HS-27A (cell line): ENCODE results near the gene ADCK1.
"Not testable (repeated sequence)": the region's sequence is repeated elsewhere in the genome, so short reads cannot be mapped to it uniquely, and the experiment has no call there.

ENCODE experiments used
- DNase-seq: peaks from one replicate; pipeline ENCODE4 v3.0.0-alpha.2; 2012; ENCODE audit warnings: low read depth, missing footprints

ADCK1 gene

DNA sequence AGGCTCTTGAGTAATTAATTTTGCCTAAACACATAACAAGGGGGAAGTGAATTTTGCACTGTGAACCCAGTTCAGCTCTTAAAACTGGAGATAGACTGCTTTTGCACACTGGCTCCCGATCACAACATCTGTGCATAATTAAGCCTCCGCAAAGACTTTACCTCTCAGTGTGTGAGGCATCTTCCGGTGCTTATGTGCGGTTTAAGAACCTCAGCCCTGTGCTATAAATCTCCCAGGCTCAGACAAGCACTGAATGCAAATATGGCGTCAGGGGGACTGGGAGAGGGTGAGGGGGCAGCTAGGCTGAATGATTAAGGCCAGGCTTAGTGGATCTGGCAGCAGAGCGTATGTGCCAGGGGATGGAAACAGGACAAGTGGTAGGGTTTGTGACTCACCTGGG, 103.3 kb downstream of the ADCK1 start:
- no peak for DNase-seq

DNA sequence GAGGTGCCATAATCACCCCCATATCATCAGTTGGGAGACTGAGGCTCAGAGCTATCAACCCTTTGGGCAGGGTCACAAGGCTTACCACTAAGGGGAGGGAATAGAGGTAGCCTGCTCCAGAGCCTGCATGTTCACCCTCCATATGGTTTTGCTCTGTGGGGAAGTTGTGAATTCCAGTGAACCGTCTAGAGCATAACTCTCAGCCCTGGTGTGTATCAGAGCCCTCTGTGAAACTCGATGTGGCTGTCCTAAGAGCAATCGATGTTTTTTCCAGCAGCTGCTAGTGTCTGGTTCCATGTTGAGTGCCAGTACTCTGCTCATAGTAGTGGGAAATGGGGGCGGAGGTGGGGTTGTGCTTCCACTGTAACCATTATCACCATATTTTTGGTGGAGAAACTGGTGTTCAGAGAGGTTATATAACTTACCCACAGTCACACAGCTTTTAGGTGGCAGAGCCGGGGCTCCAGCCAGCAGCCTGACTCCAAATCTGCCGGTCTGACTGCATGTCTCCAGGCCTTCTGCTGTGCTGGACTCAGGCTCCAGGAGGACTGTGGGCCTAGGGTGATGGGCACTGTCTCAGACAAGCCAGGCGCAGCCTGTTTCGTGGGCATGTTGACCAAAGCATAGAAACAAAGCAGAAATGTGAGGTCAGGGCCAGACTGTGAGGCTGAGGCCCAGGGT, 104.2 kb downstream of the ADCK1 start:
- DNase-seq, result no peak

DNA sequence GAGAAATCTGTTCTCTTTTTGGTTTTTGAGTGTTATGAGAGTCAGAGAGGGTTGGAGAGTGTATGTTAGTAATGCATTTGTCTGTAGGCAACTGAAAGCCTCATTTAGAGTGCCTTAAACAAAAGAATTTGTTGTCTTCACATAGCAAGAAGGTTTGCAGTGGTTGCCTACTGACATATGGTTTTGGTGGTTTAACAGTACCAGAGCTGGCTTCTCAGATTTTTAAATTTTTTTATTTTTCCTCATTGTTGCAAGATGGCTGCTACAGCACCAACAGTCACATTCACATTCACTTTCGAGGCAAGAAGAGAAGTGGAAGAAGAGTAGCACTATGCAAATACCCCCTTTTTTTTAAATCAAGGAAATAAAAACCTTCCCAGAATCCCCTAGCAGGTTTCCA, 106.5 kb downstream of the ADCK1 start:
- no peak for DNase-seq

DNA sequence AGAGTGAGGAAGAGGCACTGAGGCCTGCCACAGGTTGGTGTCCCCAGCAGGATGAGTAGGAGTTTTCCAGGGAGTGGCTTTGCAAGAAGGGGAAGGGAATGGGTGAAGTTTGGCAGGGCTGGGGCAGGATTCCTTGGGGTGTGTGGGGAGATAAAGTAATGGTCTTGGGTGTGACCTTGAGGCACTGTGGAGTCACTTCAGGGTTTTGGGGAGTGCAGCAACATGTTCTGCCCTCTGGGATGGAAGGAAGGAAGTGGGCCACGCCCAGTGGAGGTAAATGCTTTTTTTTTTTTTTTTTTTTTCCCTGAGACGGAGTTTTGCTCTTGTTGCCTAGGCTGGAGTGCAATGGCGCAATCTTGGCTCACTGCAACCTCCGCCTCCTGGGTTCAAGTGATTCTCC, 108.9 kb downstream of the ADCK1 start:
- no peak for DNase-seq

DNA sequence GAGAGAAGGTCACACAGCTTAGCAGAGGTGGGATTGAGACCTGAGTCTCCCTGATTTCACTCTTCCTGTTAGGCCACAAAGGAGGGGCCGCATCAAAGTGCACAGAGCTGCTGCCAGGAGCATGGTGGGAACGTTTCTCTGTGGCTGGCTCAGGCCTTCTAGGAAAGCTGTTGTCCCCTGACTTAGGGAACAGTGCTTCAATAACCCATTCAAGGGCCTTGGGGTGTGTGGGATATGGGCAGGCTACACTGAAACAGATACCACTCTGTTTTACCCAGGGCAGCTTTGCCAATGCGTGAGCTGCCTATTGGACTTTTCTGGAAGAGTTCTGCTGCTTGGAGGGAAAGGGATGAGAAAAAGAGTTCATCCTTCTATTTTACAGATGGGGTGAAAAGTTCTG, 110.0 kb downstream of the ADCK1 start:
- no peak for DNase-seq

DNA sequence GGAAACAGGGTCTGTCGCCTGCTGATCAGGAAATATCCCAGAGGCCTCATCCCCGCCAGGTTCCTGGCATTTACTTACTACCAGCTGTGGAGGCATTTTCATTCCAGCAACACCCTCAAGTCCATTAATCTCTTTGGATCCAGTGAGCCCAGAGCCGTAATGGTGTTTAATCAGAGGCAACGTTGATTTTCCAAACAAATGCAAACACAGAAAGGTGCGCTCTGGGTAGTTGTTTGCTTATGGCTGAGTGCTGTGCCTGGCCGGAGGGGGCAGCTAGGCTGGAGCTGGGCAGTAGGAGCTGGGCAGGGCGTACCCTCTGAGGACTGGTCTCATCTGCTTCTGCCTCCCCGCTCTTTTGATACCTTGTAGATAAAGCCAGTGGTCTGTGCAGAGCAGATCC, 110.6 kb downstream of the ADCK1 start:
- no peak for DNase-seq

DNA sequence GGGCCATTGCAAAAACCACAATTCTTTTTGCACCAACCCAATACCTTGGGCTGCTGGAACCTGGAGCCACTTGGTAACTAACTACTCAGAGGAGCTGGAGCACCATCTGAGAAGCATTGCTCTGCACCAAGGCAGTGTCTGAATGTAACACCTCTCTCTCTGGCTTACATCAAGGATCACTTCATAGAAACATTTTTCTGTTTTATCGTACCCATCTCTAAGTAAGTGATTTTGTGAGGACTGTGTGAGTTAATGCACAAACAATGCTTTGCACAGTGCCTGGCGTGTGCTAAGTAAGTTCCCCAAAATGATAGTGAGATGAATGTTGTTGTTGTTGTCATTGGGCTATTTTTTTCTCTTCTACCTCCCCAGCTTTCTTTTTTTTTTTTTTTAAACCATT, 111.4 kb downstream of the ADCK1 start:
- DNase-seq, result no peak

DNA sequence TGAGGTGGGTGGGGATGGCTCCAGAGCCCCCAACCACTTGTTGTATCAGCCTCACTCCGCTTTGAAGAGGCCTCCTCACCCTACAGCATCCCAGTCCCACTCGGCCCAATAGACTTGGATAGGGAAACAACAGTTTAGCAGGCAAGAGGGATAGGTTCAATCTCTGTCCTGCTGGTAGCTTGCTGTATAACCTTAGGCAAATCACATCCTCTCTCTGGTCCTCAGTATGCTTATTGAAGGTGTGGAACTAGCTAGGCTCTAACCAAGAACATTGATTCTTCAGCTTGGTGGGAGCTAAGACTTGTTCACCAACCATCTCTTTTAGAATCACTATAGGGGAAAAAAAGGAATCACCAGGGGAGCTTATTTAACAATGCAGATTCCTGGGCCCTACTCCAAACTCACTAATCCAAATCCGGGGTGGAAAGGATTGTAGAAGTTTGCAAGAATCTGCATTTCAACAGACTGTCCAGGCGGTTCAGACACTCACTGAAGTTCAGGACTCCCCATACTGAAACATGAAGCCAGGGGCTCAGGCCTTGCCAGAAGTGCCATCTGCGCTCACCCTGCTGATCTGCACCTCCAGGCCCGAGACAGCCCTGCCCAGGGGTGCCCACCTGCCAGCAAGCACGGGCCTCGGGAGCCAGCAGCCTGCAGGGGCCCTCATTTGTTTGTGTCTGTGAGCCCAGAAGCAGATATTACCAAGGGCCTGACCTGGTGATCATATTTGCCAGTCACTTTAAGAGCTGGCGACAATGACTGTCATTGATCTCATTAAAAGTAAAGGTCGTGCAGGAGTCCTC, 113.0 kb downstream of the ADCK1 start:
- DNase-seq, result no peak

DNA sequence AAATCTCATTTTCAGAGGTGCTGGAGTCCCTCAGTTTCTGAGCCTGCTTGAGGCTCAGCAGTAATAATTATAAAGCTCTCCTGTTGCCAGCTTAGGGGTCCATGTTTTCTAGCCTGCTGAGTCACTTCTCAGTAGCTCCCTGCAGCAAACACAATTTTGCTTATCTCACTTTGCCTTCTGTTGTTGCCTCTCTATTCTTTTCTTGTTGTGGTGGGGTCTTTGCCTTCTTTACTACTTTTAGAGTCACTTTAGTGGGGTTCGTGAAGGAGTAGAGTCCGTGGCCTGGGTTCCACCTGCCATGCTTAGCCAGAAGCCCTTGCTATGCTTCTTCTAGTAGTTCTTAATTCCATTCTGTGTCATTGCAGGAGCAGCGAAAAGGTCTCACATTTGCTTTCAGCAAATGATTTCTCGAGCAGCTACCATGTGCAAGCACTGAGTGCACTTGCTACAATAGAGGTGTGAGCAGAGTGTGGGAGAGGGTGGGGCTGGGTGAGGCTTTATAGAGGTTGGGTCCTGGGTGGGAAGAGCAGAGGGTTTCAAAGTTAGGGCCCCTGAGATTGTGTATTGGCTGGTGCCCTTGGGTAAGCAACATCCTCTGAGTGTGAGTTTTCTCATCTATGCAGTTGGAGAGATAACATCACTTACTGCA, 114.3 kb downstream of the ADCK1 start:
- DNase-seq, result no peak

DNA sequence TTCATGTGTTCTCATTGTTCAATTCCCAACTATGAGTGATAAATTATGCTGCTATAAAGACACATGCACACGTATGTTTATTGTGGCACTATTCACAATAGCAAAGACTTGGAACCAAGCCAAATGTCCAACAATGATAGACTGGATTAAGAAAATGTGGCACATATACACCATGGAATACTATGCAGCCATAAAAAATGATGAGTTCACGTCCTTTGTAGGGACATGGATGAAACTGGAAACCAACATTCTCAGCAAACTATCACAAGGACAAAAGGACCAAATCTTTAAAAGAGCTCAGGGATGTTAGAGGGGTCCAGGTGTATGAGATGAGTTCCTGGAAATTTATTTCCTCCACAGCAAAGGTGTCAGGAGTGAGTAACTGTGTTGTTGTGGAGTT, 115.5 kb downstream of the ADCK1 start:
- DNase-seq, result not testable (repeated sequence)

DNA sequence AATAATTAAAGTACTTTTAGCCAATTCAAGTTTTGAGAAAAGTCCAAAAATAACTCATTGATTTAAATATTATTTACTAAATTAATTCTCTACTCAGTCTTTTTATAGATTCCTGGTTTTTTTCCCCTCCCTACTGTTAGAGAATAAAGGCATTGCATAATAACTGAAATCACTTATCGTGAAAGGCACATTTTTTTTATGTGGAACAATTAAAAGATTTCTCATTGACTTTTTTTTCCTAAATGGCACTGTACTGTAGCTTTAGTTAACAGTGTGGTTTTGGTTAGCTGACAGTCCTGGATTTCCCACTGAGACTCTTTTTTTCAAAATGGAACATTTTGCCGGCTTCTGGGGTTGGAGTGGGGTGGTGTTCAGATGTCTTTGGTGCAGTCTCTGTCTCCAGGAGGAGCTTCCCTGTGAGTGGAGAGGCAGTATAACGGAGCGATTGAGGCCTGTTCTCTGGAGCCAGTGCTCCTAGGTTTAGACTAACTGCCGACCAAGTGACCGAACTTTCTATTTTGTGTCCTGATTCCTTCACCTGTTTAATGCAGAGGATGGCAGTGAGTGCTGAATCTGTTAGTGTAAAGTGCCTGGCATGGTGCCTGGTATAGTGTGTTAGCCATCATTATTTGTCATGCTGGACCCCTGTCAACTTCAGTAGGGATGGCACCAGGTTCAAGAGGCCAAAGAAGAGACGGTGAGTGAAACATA, 117.7 kb downstream of the ADCK1 start:
- no peak for DNase-seq

DNA sequence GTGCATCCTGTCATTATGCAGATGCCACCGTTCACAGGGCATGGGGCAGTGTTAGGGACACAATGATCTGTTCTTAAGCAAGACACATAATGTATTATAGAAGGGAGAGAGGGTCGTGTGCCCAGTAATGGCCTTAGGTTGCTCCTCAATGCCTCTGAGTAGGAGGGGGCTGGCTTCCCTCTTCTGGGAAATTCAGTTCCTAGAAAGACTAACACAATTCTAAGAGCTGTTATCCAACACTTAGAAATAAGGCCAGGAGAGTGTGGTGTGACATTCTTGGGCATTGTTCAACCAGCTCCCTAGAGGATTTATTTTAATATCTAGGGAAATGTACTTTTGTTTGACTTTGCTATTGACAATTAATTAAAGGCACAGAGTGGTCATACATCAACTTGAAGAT, 118.5 kb downstream of the ADCK1 start:
- DNase-seq, result no peak

DNA sequence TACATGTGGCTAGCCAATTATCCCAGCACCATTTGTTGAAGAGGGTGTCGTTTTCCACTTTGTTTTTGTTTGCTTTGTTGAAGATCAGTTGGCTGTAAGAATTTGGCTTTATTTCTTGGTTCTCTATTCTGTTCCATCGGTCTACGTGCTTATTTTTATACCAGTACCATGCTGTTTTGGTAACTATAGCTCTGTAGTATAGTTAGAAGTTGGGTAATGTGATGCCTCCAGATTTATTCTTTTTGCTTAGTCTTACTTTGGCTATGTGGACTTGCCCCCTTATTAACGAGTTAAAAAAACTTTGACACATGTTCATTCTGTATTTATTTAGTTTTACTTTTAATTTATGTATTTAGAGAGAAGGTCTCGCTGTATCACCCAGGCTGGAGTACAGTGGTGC, 120.4 kb downstream of the ADCK1 start:
- DNase-seq, result no peak

DNA sequence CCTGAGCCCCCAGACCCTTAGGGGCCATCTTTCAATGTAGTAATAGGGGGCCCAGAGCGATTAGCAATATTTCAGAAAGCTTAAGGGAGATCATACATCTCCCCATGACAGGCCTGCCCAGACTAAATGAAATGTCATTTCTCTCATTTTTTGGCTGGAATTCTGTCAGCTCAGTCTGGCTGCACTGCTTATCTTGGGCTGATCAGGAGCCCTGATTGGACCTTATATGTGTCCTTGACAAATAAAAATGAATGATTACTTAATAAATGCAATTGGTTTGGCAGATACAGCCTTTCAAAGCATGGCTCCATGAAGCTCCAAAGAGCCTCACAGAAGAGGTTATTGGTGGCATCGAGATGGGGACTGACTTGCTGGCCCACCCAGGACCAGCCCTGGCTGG, 121.9 kb downstream of the ADCK1 start:
- DNase-seq, result no peak

DNA sequence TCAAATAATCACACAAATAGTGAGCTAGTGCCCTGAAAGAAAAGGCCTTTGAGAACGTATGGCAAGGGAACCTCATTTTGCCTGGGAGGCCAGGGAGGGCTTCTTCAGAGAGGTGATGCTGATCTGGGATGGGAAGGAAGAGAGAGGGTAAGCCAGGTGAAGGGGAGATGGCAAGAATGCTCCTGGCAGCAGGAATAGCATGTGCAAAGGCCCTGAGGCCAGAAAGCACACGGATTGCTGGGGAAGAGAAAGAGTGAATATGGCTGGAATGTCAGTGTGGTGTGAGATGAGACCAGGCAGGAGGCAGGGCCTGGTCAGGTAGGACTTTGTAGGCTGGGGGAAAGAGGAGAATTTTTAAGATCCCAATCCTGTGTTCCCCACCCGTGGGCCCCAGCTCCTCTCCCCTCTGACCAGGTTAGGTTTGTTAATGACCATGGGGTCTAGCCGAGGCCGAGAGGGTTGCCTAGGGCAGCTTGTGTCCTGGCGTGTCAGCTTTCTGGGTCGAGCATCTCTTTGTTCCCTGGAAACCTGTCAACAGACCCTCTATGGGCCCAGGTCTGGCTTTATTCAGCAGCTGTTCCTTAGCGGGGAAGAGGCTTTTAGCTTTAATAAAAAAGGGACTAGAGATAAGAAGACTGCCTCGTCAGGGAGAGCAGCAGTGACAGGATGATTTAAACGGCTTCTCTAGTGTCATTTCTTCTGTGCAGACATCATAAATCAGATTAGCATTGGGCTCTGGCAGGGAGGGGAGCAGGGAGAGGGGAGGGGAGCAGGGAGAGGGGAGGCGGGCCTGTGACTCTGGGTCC, 123.4 kb downstream of the ADCK1 start:
- no peak for DNase-seq

DNA sequence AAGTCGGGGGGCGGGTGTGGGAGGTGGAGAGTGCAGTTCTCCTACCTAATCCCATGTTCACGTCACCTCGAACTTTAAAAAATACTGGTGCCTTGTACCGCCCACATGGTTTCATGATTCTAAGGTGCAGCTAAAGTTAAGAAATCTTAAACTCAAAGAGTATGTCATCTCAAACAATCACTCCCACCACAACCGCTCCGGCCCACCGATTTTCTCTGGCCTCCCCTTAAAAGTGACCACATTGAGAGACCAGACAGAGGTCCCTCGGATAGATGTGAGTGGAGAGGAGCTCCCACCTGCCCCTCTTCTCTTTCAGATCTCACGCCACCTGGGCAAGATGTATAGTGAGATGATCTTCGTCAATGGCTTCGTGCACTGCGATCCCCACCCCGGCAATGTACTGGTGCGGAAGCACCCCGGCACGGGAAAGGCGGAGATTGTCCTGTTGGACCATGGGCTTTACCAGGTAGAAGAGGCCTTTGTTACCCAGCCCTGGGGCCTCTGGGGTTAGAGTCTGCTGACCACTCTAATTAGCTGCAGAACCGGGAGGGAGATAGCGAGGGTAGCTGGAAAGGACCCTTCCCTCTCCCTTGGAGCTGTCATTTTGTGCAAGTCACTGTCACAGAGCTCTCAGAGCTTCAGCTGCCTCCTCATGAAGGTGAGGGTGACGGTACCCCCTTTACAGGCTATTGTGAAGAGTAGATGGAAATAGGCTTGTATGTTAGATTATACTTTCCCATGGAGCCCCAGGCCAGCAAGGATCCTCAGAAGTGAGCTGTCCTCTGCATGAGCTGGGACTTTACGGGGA, 124.4 kb downstream of the ADCK1 start:
- DNase-seq, result no peak

DNA sequence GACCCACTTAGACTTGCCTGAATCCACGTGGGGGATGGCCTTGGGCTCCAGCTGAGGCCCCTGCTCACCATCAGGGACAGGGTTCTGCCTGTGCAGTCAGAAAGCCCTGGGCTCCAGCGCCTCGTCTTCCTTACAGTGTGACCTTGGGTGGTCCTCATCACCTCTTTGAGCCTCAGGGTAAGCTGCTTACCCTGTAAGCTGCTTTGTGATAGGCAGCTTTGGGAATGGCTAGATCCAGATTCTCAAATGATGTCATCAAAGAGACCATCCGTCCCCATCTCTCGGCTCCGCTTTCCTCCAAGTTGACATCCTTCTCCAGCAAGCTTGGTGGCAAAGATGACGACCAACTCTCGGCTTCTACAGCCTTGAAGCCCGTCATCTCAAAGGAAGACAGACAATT, 127.0 kb downstream of the ADCK1 start:
- DNase-seq, result no peak

DNA sequence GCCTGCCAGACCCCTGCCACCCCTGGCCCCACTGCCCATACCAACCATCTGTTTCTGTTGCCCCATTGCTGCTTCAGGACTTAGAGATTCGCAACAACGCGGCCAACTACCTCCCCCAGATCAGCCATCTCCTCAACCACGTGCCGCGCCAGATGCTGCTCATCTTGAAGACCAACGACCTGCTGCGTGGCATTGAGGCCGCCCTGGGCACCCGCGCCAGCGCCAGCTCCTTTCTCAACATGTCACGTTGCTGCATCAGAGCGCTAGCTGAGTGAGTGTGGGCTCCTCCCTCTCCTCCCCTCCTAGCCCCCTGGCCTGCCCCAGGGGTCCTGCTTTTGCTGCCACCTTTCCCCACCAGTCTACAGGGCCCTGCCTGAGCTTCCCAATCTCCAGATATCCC, 131.5 kb downstream of the ADCK1 start:
- DNase-seq, result no peak

DNA sequence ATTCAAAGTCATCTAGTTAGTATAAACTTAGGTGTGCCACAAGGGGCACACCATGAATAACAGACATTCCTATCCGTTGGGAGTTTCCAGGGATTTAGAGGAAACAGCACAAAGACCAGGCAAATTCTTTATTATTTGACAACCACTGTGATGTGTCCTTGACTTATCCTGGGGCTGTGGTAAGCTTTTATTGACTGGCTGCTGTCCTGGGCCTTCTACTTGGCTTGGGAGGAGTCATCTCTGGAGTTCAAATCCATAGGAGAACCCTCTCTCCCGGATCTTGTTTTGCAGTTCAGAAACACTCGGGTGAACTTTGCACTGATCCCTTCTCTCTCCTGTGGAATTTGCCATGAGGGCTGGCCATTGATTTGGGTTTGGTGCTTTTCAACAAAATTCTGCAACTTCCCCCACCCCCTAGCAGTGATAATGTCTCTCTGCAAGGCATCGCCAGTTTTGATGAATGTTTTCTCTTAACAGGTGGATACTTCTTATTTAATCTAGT, 136.3 kb downstream of the ADCK1 start:
- no peak for DNase-seq

DNA sequence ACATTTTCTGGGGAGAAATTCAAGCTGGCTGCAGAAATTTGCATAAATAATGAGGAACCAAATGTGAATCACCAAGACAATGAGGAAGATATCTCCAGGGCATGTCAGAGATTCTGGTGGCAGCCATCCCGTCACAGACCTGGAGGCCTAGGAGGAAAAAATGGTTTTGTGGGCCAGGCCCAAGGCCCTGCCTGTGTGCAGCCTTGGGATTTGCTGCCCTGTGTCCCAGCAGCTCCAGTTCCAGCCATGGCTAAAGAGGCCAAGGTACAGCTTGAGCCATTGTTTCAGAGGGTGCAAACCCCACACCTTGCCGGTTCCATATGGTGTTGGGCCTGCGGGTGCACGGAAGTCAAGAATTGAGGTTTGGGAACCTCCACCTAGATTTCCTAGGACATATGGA, 147.5 kb downstream of the ADCK1 start:
- DNase-seq, result no peak
